ENCODE data around the gene GPR161.
"Not testable (repeated sequence)": the region's sequence is repeated elsewhere in the genome, so short reads cannot be mapped to it uniquely, and the experiment has no call there.

The GPR161 gene

GRCh38 chr1:168079761-168080160 is 57.0 kb downstream of the GPR161 start:
- TF ChIP-seq CTCF (IDR thresholded peaks at IDR 0.05; ENCODE audit: low read depth, low read length): no peak
- in situ Hi-C loops (cut with HindIII; ENCODE audit: low sequenced_read_pairs): no loop called here
- no peak overlapping the region for H3K4me3 ChIP-seq (ENCODE audit: low read depth, low read length)
- DNase-seq (ENCODE audit: low read depth, low spot score): peak; percentile 55

- H3K4me3 ChIP-seq (ENCODE audit: low read depth, low read length): no peak overlapping the region
- TF ChIP-seq CTCF (IDR thresholded peaks at IDR 0.05; ENCODE audit: low read depth, low read length): no peak
- in situ Hi-C loops (cut with HindIII; ENCODE audit: low sequenced_read_pairs): no loop called here
Measured at GRCh38 chr1:168069384-168069783, 67.3 kb downstream of the GPR161 start.

GRCh38 chr1:168065506-168065905 is 71.2 kb downstream of the GPR161 start:
- in situ Hi-C loops (cut with HindIII; ENCODE audit: low sequenced_read_pairs): no loop called here
- H3K4me3 ChIP-seq (ENCODE audit: low read depth, low read length): no peak overlapping the region
- DNase-seq (ENCODE audit: low read depth, low spot score): no peak
- TF ChIP-seq CTCF (IDR thresholded peaks at IDR 0.05; ENCODE audit: low read depth, low read length): no peak

More at GRCh38 chr1:168069384-168069783, 67.3 kb downstream of the GPR161 start:
- DNase-seq (ENCODE audit: low read depth, low spot score): no peak

GRCh38 chr1:168064216-168064615 is 72.5 kb downstream of the GPR161 start:
- in situ Hi-C loops (cut with HindIII; ENCODE audit: low sequenced_read_pairs): no loop called here
- TF ChIP-seq CTCF (IDR thresholded peaks at IDR 0.05; ENCODE audit: low read depth, low read length): no peak
- no peak overlapping the region for H3K4me3 ChIP-seq (ENCODE audit: low read depth, low read length)
- DNase-seq (ENCODE audit: low read depth, low spot score): no peak

GRCh38 chr1:168057921-168058320 is 78.8 kb downstream of the GPR161 start:
- no peak overlapping the region for H3K4me3 ChIP-seq (ENCODE audit: low read depth, low read length)
- in situ Hi-C loops (cut with HindIII; ENCODE audit: low sequenced_read_pairs): no loop called here
- no peak for TF ChIP-seq CTCF (IDR thresholded peaks at IDR 0.05; ENCODE audit: low read depth, low read length)
- no peak for DNase-seq (ENCODE audit: low read depth, low spot score)

GRCh38 chr1:168057355-168057754 is 79.4 kb downstream of the GPR161 start:
- in situ Hi-C loops (cut with HindIII; ENCODE audit: low sequenced_read_pairs): no loop called here
- H3K4me3 ChIP-seq (ENCODE audit: low read depth, low read length): no peak overlapping the region
- no peak for TF ChIP-seq CTCF (IDR thresholded peaks at IDR 0.05; ENCODE audit: low read depth, low read length)
- DNase-seq (ENCODE audit: low read depth, low spot score): no peak

GRCh38 chr1:168056152-168056551 is 80.6 kb downstream of the GPR161 start:
- DNase-seq (ENCODE audit: low read depth, low spot score); H3K4me3 ChIP-seq (ENCODE audit: low read depth, low read length); in situ Hi-C loops (cut with HindIII; ENCODE audit: low sequenced_read_pairs): not testable (repeated sequence)

Measured in astrocyte of the spinal cord (primary cell).